Measurements from ENCODE around the gene IFNA14. TPM values are rescaled to one million over a fixed set of nuclear protein-coding genes. Genes with fewer than 3 reads are reported as not detected.
"Not testable (repeated sequence)": the region's sequence is repeated elsewhere in the genome, so short reads cannot be mapped to it uniquely, and the experiment has no call there.

Gene IFNA14
- total RNA-seq, 2 donors from 2014 or later: not detected

DNA sequence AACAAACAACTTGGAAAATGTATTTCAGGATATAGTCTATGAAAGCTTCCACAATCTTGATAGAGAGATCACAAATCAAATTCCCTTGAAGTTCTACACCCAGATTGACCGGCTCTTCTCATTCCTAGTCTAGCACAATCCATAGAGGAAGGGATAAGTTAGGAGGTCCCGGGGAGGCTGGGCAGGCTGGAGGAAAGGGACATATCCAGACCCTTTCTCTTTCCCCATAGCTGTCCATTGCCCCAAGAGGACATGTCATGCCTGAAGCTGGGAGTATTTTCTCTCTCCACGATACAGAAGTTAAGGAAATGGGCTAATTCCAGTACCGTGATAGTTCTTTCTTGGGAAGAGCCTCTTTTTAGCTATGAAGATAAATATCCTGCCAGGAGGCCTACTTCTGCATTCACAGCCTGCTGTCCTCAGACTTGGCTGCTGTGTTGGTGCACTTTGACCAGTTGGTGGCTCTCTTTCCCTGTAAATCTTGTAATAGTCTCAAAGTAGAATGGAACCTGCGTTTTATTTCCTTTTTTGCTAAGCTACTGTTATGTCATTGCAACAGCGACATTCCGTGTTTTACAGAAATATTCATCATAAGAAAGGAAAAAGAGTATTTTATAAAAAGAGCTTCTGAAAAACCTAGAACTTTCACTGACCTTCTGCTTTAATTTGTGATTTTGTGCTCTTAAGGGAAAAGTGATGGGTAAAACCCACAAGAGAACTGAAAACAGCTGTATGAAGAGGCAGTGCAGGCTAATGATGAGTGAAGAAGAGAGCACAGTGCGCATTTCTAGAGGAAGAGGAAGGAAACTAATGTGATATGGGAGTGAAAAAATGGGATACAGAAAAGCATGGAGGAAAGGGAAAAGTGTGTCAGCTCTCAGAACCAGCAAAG, 4.1 kb downstream of the IFNA14 start:
- H3K9me3 Mint-ChIP-seq; H3K36me3 Mint-ChIP-seq; DNase-seq (ENCODE audit: low spot score in 2 of 2): not testable (repeated sequence)
- ATAC-seq: peak; percentile 47 to 71
- peak overlapping the region in 1 of 2 donors; percentile 11 for H3K27ac Mint-ChIP-seq

- H3K27ac Mint-ChIP-seq: no peak overlapping the region
- H3K9me3 Mint-ChIP-seq: no peaks in the 10 kb centered on the region
- no peak for DNase-seq (ENCODE audit: low spot score in 2 of 2)
- no peaks in the 10 kb centered on the region for H3K36me3 Mint-ChIP-seq
- no peak for ATAC-seq
These were observed 5.6 kb downstream of the IFNA14 start for GRCh38 chr9:21234153-21234687.

DNA sequence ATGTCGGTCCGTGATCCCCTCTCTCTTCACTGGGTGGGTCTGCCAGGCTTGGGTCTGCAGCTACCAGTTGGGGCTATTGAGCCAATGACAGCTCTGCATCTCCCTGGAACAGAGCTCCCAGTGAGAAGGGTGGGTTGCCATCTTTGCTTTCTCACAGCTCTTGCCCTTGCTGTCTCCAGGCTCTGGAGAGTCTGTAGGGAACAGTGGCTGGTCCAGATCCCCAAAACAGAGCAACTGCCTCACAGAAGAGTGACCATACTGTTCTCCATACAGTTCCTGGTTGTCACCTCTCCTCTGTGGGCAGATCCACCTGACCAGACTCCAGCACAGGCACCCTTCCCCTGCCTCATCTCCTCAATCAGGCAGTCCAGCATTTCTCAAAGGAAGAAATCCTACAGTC, 6.5 kb downstream of the IFNA14 start:
- H3K9me3 Mint-ChIP-seq: no peaks in the 10 kb centered on the region
- H3K36me3 Mint-ChIP-seq: no peaks in the 10 kb centered on the region
- DNase-seq (ENCODE audit: low spot score in 2 of 2) (no peak), ATAC-seq (no peak)
- H3K27ac Mint-ChIP-seq: no peak overlapping the region

- Mint-ChIP-seq H3K9me3 (no peaks in the 10 kb centered on the region), H3K36me3 (no peaks in the 10 kb centered on the region), H3K27ac (no peak within 1 kb of the TSS)
- ATAC-seq (no peak), DNase-seq (ENCODE audit: low spot score in 2 of 2) (no peak)
These were observed 11.7 kb downstream of the IFNA14 start, which contains the start of gene IFNA17 for GRCh38 chr9:21228122-21228521. Gene IFNA17, minus strand, starts transcription at chr9:21228222. Its CDS starts 49 bp downstream, at chr9:21228173.

DNA sequence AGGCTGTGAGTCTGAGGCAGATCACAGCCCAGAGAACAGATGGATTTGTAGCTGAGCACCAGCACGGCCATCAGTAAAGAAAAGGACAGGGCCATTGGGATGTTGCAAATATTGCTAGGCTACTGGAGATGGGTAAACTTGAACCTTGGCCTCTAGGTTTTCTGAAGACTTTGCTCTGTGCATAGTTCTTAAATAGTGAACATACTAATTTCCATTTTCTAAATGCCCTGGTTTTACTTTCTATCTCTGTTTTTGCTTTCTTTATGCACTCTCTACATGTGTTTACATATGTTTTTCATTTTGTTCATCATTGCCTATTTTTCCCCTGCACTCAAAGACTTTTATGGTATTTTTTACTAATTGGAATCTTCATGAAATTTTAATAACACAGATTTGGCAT, 22.6 kb downstream of the IFNA14 start, which contains the start of gene IFNA16:
IFNA16 (minus strand) TSS at position 101 of the 400 bp plus-strand sequence; CDS start at position 95, 6 bp downstream.
- not testable (repeated sequence) for H3K27ac Mint-ChIP-seq

GRCh38 chr9:21213411-21214326, 26.1 kb downstream of the IFNA14 start:
- ATAC-seq: peak; percentile 28 to 31
- H3K9me3 Mint-ChIP-seq; DNase-seq (ENCODE audit: low spot score in 2 of 2); H3K36me3 Mint-ChIP-seq; H3K27ac Mint-ChIP-seq: not testable (repeated sequence)

More for the DNA sequence above, 22.6 kb downstream of the IFNA14 start, which contains the start of gene IFNA16:
- not testable (repeated sequence) for DNase-seq (ENCODE audit: low spot score in 2 of 2); H3K36me3 Mint-ChIP-seq; ATAC-seq; H3K9me3 Mint-ChIP-seq

GRCh38 chr9:21212160-21212559, 27.6 kb downstream of the IFNA14 start:
- H3K36me3 Mint-ChIP-seq; H3K9me3 Mint-ChIP-seq; ATAC-seq; H3K27ac Mint-ChIP-seq; DNase-seq (ENCODE audit: low spot score in 2 of 2): not testable (repeated sequence)

- H3K27ac Mint-ChIP-seq; H3K9me3 Mint-ChIP-seq; ATAC-seq; DNase-seq (ENCODE audit: low spot score in 2 of 2); H3K36me3 Mint-ChIP-seq: not testable (repeated sequence)
These were observed 29.0 kb downstream of the IFNA14 start for GRCh38 chr9:21210782-21211181.

DNA sequence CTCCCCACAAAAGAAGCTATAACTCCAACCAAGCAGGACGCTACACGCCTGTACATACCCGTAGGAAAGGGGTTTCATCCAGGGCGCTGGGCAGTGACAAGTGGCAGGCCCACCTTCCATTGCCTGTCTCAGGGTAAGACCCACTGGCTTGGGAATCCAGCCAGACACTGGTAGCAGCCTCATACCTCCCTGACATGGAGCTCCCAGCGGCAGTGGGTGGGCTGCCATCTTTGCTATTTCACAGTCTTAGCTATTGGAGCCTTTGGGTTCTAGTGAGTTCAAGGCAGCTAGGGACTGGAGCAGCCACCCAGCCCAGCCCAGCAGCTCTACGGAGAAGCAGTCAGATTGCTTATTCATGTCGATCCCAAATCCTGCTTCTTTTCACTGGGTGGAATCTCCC, 29.5 kb downstream of the IFNA14 start:
- ATAC-seq (no peak), DNase-seq (ENCODE audit: low spot score in 2 of 2) (no peak)
- Mint-ChIP-seq H3K27ac (no peak overlapping the region), H3K9me3 (no peaks in the 10 kb centered on the region), H3K36me3 (no peaks in the 10 kb centered on the region)

DNA sequence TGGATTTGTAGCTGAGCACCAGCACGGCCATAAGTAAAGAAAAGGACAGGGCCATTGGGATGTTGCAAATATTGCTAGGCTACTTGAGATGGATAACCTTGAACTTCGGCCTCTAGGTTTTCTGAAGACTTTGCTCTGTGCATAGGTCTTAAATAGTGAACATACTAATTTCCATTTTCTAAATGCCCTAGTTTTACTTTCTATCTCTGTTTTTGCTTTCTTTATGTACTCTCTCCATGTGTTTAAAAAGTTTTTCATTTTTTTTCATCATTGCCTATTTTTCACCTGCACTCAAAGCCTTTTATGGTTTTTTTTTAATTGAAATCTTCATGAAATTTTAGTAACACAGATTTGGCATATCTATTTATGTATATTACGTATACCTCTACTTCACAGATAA, 32.8 kb downstream of the IFNA14 start, which contains the start of gene IFNA10:
IFNA10 (minus strand) TSS at position 101 of the 400 bp plus-strand sequence; CDS start at position 55, 46 bp downstream.
- ATAC-seq; H3K9me3 Mint-ChIP-seq; DNase-seq (ENCODE audit: low spot score in 2 of 2); H3K36me3 Mint-ChIP-seq; H3K27ac Mint-ChIP-seq: not testable (repeated sequence)

- ATAC-seq (peak in 1 of 2 donors; percentile 77), DNase-seq (ENCODE audit: low spot score in 2 of 2) (no peak)
- Mint-ChIP-seq H3K36me3 (no peaks in the 10 kb centered on the region), H3K27ac (no peak overlapping the region), H3K9me3 (no peaks in the 10 kb centered on the region)
These were observed 34.6 kb downstream of the IFNA14 start for GRCh38 chr9:21205204-21205603.

DNA sequence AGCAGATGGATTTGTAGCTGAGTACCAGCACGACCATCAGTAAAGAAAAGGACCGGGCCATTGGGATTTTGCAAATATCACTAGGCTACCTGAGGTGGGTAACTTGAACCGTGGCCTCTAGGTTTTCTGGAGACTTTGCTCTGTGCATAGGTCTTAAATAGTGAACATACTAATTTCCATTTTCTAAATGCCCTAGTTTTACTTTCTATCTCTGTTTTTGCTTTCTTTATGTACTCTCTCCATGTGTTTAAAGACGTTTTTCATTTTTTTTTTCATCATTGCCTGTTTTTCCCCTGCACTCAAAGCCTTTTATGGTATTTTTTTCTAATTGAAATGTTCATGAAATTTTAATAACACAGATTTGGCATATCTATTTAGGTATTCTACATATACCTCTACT, 37.7 kb downstream of the IFNA14 start, which contains the start of gene IFNA7:
IFNA7 (minus strand) TSS at position 101 of the 400 bp plus-strand sequence; CDS start at position 61, 40 bp downstream.
- not testable (repeated sequence) for DNase-seq (ENCODE audit: low spot score in 2 of 2); H3K9me3 Mint-ChIP-seq; ATAC-seq; H3K27ac Mint-ChIP-seq; H3K36me3 Mint-ChIP-seq

- not testable (repeated sequence) for H3K36me3 Mint-ChIP-seq, H3K9me3 Mint-ChIP-seq
- ATAC-seq (peak; percentile 74 to 85), DNase-seq (ENCODE audit: low spot score in 2 of 2) (peak in 1 of 2 donors; percentile 36)
- peak overlapping the region in 1 of 2 donors; percentile 28 for H3K27ac Mint-ChIP-seq
These were observed 44.7 kb downstream of the IFNA14 start for GRCh38 chr9:21194867-21195776.
